Measurements from ENCODE around the gene FNTB.
A peak's percentile ranks its signal among the peaks of the same experiment; 100 is the strongest.

Gene FNTB

GRCh38 chr14:65092349-65092748 lies 105.7 kb downstream of the FNTB start:
- no peak for DNase-seq

GRCh38 chr14:65095633-65096205 lies 109.0 kb downstream of the FNTB start:
- DNase-seq = no peak

DNA sequence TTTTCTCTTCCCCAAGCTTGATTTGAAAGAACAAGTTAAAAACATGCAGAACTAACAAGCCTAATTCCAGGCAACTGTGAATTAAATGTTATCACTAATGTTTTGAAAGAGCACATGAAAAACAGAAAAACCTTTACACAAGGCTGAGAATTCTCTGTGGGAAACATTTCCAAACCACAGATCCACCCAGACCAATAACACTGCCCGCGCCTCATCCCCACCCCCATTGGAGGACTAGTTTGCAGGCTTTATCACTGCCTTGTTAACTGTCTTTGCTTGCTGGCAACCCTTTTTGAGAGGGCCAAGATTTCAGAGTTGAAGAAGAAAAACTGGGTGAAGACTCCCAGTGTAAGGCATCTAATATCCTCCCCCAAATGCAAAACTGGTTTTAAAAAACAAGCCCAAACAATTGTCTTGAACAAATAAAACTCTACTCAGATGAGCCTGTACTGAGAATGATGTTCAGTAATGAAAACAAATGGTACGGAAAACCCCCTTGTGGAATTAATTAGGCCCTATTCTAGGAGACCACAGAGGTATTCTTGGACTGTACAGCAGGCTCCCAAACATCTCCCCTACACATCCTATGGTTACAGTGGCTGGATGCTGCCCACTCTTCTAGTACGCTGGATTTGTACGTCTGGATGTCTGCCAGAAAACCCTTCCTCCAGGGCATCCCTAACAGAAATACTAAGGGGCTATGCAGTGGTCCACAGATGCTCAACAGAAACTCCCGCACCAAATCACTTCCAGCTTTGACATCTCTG lies 109.8 kb downstream of the FNTB start:
- no peak for DNase-seq

GRCh38 chr14:65098586-65098985 lies 111.9 kb downstream of the FNTB start:
- no peak for DNase-seq

DNA sequence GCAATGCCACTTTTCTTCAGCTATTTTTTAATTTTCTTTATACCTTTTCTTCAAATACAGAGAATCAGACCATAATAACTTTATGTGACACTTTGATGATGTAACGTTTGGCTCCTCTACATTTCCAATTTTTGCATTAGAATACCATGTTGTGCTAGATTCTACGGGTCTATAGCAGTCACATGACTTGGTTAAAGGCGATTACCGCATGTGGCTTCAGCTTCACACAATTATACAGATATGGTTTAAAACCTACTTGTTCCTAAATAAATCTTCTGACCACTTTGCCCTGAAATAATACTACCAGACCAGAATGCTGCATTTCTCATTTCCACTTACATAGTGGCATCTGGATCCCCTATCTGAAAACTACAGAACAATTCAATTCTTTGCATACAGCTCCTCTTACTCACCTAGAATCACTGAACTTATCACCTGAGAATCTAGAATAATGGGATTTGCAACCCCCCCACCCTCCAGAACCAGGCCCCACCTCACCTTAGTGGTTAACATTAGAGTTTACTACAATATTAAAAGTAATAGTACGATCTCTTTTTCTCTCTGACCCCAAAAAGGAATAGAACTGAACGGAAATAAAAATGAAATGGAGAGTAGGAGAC lies 114.3 kb downstream of the FNTB start:
- DNase-seq = no peak

- peak; percentile 48 for DNase-seq
Observed at GRCh38 chr14:65101631-65102440, 115.1 kb downstream of the FNTB start.

DNA sequence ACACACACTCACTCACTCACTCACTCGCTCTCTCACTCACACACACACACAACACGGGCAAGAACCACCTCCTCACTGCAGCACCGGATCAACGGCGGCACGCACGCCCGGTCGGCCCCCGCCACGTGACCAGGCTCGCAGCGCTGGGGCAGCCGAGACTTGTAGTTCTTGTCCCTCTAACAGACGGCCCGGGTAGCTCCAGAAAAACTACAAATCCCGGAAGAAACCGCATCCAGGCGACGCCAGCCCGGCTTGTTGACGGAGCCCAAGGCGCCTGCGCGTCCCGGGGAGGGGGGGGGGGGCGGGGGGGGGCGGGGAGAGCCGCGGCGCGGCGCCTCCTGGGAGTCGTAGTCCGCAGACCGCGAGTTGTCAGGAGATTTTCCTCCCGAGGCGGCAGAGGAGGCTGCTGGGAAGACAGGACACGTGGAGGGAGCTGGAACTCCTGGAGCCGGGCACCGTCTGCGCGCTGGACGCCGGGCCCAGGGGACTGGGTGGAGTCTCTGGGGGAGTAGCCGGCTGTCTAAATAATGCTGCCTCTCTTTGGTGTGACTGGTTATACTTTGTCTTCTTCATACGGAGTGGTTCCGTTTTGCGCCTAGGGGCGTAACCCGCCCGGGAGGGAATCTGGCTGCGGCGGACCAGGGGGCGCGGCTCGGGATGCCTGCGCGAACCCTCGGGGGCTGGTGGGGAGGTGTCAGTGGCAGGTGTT lies 115.9 kb downstream of the FNTB start, which contains the start of gene MAX:
TSS of gene MAX (minus strand) at position 77 of the 709 bp plus-strand sequence. CDS start 178 bp downstream, outside the sequence.
- peak; percentile 98 for DNase-seq

DNA sequence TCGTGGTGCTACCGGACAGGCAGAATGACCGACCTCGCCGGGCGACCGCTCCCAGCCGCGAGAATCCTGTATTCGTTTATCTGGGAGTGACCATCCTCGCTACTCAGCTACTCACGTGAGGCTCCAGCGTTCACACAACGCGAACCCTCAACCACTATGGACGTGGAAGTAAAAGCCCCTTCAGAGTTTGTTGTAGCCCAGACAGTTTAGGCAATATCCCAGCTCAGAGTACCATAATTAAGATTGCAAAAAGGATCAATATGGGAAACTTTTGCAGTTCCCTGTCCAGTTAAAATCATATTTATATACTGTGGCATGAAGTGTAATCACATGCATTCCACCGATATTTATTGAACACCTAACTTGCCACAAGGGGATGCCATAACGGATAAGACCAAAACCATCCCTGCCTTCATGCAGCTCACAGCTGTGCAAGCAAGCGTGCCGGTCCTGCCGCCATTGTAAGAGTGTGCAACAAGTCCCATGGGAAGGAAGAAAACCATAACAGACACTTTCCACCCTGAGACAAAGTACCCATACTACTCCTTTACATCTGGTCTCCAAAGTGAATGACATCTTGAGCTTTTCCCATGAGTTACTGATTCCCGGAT lies 116.6 kb downstream of the FNTB start:
- no peak for DNase-seq

GRCh38 chr14:65104791-65105190 lies 118.1 kb downstream of the FNTB start:
- DNase-seq = no peak

DNA sequence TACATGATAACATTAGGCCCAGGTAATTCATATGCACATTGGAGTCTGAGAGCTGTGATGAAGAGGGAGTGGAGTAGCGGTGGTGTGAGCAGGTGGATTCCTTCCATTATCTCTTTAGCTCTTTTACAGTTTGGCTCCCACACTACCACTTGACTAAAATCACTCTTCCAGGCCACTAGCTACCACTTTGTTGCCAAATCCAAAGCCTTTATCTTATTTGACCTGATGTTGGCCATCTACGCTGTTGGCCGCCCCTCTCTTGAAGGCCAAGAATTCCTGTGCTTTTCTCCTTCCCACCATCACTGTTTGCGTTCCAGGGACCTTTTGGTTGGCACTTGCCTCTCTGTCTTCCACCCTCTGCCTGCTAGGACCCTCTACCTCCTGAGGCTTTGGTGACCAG lies 119.6 kb downstream of the FNTB start:
- DNase-seq = no peak

GRCh38 chr14:65106736-65107135 lies 120.0 kb downstream of the FNTB start:
- DNase-seq = no peak

DNA sequence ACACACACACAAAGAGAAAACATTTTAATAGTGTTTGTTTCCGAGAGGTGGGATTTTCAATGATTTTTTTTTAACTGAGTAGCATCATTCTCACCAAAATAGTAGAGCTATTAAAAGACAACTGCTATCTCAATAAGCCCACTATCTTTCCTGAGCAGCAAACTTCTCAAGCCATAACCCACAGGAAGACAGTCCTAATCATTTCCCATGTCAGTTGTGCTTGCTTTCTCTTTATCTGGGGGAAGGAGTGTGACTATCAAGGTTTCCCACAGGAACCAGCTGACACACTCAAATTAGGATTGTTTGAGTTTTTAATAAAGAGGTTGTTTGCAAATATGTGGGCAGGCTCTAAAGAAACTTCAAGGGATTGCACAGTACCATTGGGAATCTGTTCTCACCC lies 120.5 kb downstream of the FNTB start:
- DNase-seq = no peak

- DNase-seq = no peak
Observed at GRCh38 chr14:65109357-65109756, 122.7 kb downstream of the FNTB start.

DNA sequence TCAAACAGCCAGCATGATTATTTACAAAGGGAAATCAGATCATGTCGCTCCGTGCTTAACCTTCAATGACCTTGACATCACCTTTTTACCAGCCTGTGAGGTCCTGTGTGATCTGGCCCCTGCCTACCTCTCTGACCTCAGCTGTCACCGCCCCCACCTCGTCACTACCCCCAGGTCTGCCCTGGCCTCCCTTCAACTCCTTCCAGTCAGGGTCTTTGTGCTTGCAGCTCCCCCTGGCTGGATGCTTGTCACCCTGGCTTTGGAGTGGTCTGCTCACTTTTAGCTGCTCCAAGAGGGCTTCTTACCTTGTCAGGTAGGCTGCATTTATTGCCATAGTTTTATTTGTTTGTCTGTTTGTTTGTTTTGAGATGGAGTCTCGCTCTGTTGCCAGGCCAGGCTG lies 123.8 kb downstream of the FNTB start:
- DNase-seq = no peak
